GM23338 (cell line): ENCODE results near the gene SUB1. TPM values are rescaled to one million over a fixed set of nuclear protein-coding genes. Genes with fewer than 3 reads are reported as not detected.

ENCODE experiments used
- ATAC-seq: fragments of 200-7000 bp; cut with Tn5 transposase; 3 replicates; pipeline ENCODE4 v1.9.1; 2020
- DNase-seq: peaks from one replicate; pipeline ENCODE4 v3.0.0-alpha.2; 2015; ENCODE audit warnings: low spot score
- H2AFZ ChIP-seq: fragments of 200-600 bp; sonication (generic); 2 replicates; pipeline ENCODE4 v1.8.0; 2016; ENCODE audit warnings: antibody characterized with exemption, mild to moderate bottlenecking, moderate library complexity
- H3F3A ChIP-seq: fragments of 200-600 bp; sonication (generic); replicated peaks from 2 replicates; pipeline ENCODE4 v1.8.0; 2017; ENCODE audit warnings: antibody characterized with exemption, mixed run types, low read depth
- H3K27ac ChIP-seq: fragments of 200-600 bp; sonication (generic); 2 replicates; pipeline ENCODE4 v1.6.1; 2016; ENCODE audit warnings: low read depth
- H3K27me3 ChIP-seq: fragments of 200-600 bp; sonication (generic); 2 replicates; pipeline ENCODE4 v1.8.0; 2016; ENCODE audit warnings: mild to moderate bottlenecking, mixed run types, moderate library complexity; ENCODE audit not compliant: insufficient read depth
- H3K36me3 ChIP-seq: fragments of 200-600 bp; sonication (generic); 2 replicates; pipeline ENCODE4 v1.8.0; 2016; ENCODE audit warnings: mild to moderate bottlenecking; ENCODE audit not compliant: insufficient read depth
- H3K4me1 ChIP-seq: fragments of 200-600 bp; sonication (generic); 2 replicates; pipeline ENCODE4 v1.8.0; 2016; ENCODE audit warnings: mild to moderate bottlenecking, moderate library complexity; ENCODE audit not compliant: insufficient read depth
- H3K4me2 ChIP-seq: fragments of 200-600 bp; sonication (generic); 2 replicates; pipeline ENCODE4 v1.7.1; 2017; ENCODE audit warnings: mixed run types
- H3K4me3 ChIP-seq: fragments of 200-600 bp; sonication (generic); 2 replicates; pipeline ENCODE4 v1.6.1; 2016; ENCODE audit warnings: mixed run types
- H3K79me2 ChIP-seq: fragments of 200-600 bp; sonication (generic); replicated peaks from 2 replicates; pipeline ENCODE4 v1.8.0; 2017; ENCODE audit warnings: mild to moderate bottlenecking; ENCODE audit not compliant: insufficient read depth
- H3K9me2 ChIP-seq: fragments of 200-600 bp; sonication (generic); 2 replicates; pipeline ENCODE4 v1.8.0; 2017; ENCODE audit not compliant: insufficient read depth
- H4K20me1 ChIP-seq: fragments of 200-600 bp; sonication (generic); replicated peaks from 2 replicates; pipeline ENCODE4 v1.8.0; 2017; ENCODE audit warnings: mild to moderate bottlenecking; ENCODE audit not compliant: insufficient read depth
- H3K27ac Mint-ChIP-seq: 2 replicates; pipeline ENCODE4 v1.8.0; 2020; ENCODE audit warnings: inconsistent platforms, mild to moderate bottlenecking, moderate library complexity, mixed read lengths
- H3K27me3 Mint-ChIP-seq: 3 replicates; pipeline ENCODE4 v1.8.0; 2022; ENCODE audit warnings: low read depth, mild to moderate bottlenecking, moderate library complexity, mixed read lengths, inconsistent platforms; ENCODE audit not compliant: insufficient read depth, poor library complexity
- H3K36me3 Mint-ChIP-seq: 3 replicates; pipeline ENCODE4 v1.8.0; 2021; ENCODE audit warnings: low read depth, mild to moderate bottlenecking, inconsistent platforms, moderate library complexity, mixed read lengths
- H3K4me1 Mint-ChIP-seq: 3 replicates; pipeline ENCODE4 v1.8.0; 2020; ENCODE audit warnings: mild to moderate bottlenecking, inconsistent platforms, mixed read lengths
- H3K4me3 Mint-ChIP-seq: 3 replicates; pipeline ENCODE4 v1.8.0; 2021; ENCODE audit warnings: moderate library complexity, mild to moderate bottlenecking, inconsistent platforms, mixed read lengths
- H3K9me3 Mint-ChIP-seq: 3 replicates; pipeline ENCODE4 v1.8.0; 2020; ENCODE audit warnings: moderate library complexity, mild to moderate bottlenecking, inconsistent platforms, mixed read lengths
- CREB1 ChIP-seq: fragments of 250-450 bp; sonication (Bioruptor Pico); IDR thresholded peaks from 2 replicates; pipeline ENCODE4 v1.5.0; 2020; ENCODE audit warnings: low read depth, mild to moderate bottlenecking, moderate library complexity
- EZH2 ChIP-seq: fragments of 200-600 bp; sonication (generic); IDR thresholded peaks from one replicate; pipeline ENCODE4 v1.8.0; 2017; ENCODE audit warnings: antibody characterized with exemption, mild to moderate bottlenecking, low read depth; ENCODE audit not compliant: unreplicated experiment
- EZH2phosphoT487 ChIP-seq: fragments of 200-600 bp; sonication (generic); IDR thresholded peaks from one replicate; pipeline ENCODE4 v1.8.1; 2018; ENCODE audit warnings: antibody characterized with exemption; ENCODE audit not compliant: unreplicated experiment
- JUNB ChIP-seq: IDR thresholded peaks from one replicate; pipeline ENCODE4 v1.6.1; 2016; ENCODE audit warnings: antibody characterized with exemption; ENCODE audit not compliant: unreplicated experiment
- NANOG ChIP-seq: IDR thresholded peaks from 2 replicates; pipeline ENCODE4 v1.6.1; 2016; ENCODE audit warnings: antibody characterized with exemption, borderline replicate concordance
- POLR2AphosphoS5 ChIP-seq: IDR thresholded peaks from 2 replicates; pipeline ENCODE4 v1.6.1; 2016; ENCODE audit warnings: antibody characterized with exemption, low read depth
- STAT1 ChIP-seq: IDR thresholded peaks from one replicate; pipeline ENCODE4 v1.6.1; 2016; ENCODE audit warnings: antibody characterized with exemption; ENCODE audit not compliant: unreplicated experiment
- ZNF114 ChIP-seq: fragments of 250-450 bp; sonication (Bioruptor Pico); IDR thresholded peaks from 2 replicates; pipeline ENCODE4 v1.5.0; 2020; ENCODE audit warnings: mild to moderate bottlenecking, moderate library complexity
- ZNF331 ChIP-seq: fragments of 250-450 bp; sonication (Bioruptor Pico); IDR thresholded peaks from 2 replicates; pipeline ENCODE4 v1.5.0; 2020; ENCODE audit warnings: low read depth, mild to moderate bottlenecking, moderate library complexity
- polyA plus RNA-seq: library from polyadenylated mRNA; unstranded; fragments of >200 nt; fragmentation: Nextera tagmentation; extraction: Ambion mirVana; gene quantifications from 2 replicates; pipeline ENCODE4 v1.2.1, GENCODE V29; 2016
- total RNA-seq: library from RNA; depleted of rRNA; stranded (reverse); fragments of >200 nt; shearing (Covaris generic); gene quantifications from 2 replicates; pipeline ENCODE4 v1.2.3, GENCODE V29; 2014
- TF ChIP-seq, protein P1 (sequence below), 2 experiments: fragments of 200-600 bp in 1 of 2; sonication (generic) in 1 of 2; conservative IDR thresholded peaks; 2 replicates each; pipeline versions ENCODE4 v1.5.1 to v1.6.1; 2016 to 2017; ENCODE audit warnings: antibody characterized with exemption in 2 of 2, low read depth in 2 of 2, mild to moderate bottlenecking in 2 of 2, moderate library complexity in 1 of 2
- TF ChIP-seq, protein P2 (sequence below): fragments of 250-450 bp; sonication (Bioruptor Pico); IDR thresholded peaks from 2 replicates; pipeline ENCODE4 v1.5.0; 2020; ENCODE audit warnings: mild to moderate bottlenecking, moderate library complexity

SUB1 gene
- total and polyA plus RNA-seq, 2 experiments from 2014 or later: 365 to 1,041 TPM

DNA sequence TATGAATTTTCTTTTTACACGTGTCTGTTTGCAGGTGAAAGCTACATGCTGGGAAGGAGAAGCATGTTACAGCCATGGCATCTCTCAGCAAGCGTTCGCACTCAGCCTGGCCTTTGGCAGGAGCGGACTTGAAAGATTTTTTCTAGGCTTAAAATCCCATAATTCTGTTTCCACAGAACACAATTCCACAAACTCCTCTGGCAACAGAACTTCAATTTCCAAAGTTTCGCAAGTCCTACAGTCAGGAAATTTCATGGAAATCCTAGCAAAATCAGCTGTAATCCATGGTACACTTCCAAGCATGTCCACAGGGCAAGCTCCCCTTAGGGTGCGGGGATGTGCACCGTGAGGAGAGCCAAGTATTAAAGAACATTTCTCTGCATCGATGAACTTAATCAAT is 35.9 kb downstream of the SUB1 start (continued):
- no peak for TF ChIP-seq ZNF331
- TF ChIP-seq NANOG: no peak
- no peak for TF ChIP-seq EZH2phosphoT487

DNA sequence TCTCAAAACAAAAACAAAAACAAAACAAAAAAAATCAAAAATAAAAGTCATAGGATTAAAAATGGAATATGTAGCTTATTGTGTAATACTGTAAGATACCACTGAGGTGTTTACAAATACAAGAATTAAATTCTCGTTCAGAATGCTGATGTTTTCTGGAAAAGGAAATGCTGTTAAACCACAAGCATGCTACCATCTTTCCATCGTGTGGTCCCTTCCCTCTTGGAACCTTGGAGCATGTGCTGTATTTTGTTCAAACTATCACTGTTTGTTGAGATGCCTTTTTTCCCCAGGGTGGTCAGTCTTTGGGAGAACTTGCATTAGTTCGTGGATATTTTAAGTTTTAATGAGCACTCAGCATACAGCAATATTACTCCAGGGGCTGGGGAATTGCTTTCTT is 39.7 kb downstream of the SUB1 start:
- Mint-ChIP-seq H3K27ac (no peak overlapping the region), H3K36me3 (no peaks in the 10 kb centered on the region), H3K4me1 (peaks cover 9% of the 10 kb centered on the region; the same call in 2 of the 3 replicates), H3K4me3 (no peak overlapping the region), H3K27me3 (peaks cover 3% of the 10 kb centered on the region), H3K9me3 (no peaks in the 10 kb centered on the region)
- TF ChIP-seq NANOG: no peak
- TF ChIP-seq EZH2: no peak
- TF ChIP-seq POLR2AphosphoS5: no peak
- TF ChIP-seq JUNB: no peak
- no peak for TF ChIP-seq STAT1
- TF ChIP-seq, protein P1, sequence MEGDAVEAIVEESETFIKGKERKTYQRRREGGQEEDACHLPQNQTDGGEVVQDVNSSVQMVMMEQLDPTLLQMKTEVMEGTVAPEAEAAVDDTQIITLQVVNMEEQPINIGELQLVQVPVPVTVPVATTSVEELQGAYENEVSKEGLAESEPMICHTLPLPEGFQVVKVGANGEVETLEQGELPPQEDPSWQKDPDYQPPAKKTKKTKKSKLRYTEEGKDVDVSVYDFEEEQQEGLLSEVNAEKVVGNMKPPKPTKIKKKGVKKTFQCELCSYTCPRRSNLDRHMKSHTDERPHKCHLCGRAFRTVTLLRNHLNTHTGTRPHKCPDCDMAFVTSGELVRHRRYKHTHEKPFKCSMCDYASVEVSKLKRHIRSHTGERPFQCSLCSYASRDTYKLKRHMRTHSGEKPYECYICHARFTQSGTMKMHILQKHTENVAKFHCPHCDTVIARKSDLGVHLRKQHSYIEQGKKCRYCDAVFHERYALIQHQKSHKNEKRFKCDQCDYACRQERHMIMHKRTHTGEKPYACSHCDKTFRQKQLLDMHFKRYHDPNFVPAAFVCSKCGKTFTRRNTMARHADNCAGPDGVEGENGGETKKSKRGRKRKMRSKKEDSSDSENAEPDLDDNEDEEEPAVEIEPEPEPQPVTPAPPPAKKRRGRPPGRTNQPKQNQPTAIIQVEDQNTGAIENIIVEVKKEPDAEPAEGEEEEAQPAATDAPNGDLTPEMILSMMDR (conservative IDR thresholded peaks at IDR 0.05; ENCODE audit: low read depth in 2 of 2): no peak
- no peak for TF ChIP-seq CREB1 (CRISPR knock-in tag)
- TF ChIP-seq, protein P2, sequence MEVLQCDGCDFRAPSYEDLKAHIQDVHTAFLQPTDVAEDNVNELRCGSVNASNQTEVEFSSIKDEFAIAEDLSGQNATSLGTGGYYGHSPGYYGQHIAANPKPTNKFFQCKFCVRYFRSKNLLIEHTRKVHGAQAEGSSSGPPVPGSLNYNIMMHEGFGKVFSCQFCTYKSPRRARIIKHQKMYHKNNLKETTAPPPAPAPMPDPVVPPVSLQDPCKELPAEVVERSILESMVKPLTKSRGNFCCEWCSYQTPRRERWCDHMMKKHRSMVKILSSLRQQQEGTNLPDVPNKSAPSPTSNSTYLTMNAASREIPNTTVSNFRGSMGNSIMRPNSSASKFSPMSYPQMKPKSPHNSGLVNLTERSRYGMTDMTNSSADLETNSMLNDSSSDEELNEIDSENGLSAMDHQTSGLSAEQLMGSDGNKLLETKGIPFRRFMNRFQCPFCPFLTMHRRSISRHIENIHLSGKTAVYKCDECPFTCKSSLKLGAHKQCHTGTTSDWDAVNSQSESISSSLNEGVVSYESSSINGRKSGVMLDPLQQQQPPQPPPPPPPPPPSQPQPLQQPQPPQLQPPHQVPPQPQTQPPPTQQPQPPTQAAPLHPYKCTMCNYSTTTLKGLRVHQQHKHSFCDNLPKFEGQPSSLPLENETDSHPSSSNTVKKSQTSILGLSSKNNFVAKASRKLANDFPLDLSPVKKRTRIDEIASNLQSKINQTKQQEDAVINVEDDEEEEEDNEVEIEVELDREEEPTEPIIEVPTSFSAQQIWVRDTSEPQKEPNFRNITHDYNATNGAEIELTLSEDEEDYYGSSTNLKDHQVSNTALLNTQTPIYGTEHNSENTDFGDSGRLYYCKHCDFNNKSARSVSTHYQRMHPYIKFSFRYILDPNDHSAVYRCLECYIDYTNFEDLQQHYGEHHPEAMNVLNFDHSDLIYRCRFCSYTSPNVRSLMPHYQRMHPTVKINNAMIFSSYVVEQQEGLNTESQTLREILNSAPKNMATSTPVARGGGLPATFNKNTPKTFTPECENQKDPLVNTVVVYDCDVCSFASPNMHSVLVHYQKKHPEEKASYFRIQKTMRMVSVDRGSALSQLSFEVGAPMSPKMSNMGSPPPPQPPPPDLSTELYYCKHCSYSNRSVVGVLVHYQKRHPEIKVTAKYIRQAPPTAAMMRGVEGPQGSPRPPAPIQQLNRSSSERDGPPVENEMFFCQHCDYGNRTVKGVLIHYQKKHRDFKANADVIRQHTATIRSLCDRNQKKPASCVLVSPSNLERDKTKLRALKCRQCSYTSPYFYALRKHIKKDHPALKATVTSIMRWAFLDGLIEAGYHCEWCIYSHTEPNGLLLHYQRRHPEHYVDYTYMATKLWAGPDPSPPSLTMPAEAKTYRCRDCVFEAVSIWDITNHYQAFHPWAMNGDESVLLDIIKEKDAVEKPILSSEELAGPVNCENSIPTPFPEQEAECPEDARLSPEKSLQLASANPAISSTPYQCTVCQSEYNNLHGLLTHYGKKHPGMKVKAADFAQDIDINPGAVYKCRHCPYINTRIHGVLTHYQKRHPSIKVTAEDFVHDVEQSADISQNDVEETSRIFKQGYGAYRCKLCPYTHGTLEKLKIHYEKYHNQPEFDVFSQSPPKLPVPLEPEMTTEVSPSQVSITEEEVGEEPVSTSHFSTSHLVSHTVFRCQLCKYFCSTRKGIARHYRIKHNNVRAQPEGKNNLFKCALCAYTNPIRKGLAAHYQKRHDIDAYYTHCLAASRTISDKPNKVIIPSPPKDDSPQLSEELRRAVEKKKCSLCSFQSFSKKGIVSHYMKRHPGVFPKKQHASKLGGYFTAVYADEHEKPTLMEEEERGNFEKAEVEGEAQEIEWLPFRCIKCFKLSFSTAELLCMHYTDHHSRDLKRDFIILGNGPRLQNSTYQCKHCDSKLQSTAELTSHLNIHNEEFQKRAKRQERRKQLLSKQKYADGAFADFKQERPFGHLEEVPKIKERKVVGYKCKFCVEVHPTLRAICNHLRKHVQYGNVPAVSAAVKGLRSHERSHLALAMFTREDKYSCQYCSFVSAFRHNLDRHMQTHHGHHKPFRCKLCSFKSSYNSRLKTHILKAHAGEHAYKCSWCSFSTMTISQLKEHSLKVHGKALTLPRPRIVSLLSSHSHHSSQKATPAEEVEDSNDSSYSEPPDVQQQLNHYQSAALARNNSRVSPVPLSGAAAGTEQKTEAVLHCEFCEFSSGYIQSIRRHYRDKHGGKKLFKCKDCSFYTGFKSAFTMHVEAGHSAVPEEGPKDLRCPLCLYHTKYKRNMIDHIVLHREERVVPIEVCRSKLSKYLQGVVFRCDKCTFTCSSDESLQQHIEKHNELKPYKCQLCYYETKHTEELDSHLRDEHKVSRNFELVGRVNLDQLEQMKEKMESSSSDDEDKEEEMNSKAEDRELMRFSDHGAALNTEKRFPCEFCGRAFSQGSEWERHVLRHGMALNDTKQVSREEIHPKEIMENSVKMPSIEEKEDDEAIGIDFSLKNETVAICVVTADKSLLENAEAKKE: no peak
- no peak for TF ChIP-seq ZNF114 (CRISPR knock-in tag)
- Histone ChIP-seq H3K79me2 (no peaks in the 10 kb centered on the region), H2AFZ (no peak overlapping the region), H3K27me3 (no peaks in the 10 kb centered on the region), H3K36me3 (no peaks in the 10 kb centered on the region), H3F3A (no peaks in the 10 kb centered on the region), H3K4me2 (no peak overlapping the region), H3K4me1 (no peaks in the 10 kb centered on the region), H3K27ac (no peak overlapping the region), H3K9me2 (no peaks in the 10 kb centered on the region), H3K4me3 (no peak overlapping the region), H4K20me1 (no peaks in the 10 kb centered on the region)
- ATAC-seq (no peak), DNase-seq (no peak)
